Activated CD8-positive, alpha-beta T cell treated with anti-CD3 and anti-CD28 coated beads, Interleukin-2, amount 10 ng/mL, durations not matched to agents 7 days and 5 days (primary cell): ENCODE results near the gene CDHR2. TPM values are rescaled to one million over a fixed set of nuclear protein-coding genes. Genes with fewer than 3 reads are reported as not detected.

Experiments used
- ATAC-seq: fragments of 150-1000 bp; cut with Tn5 transposase; one replicate; pipeline ENCODE4 v1.10.0; 2021; ENCODE audit warnings: moderate library complexity
- CTCF ChIA-PET: fragments of 350-600 bp; sonication (Branson Sonifier 250); formaldehyde crosslinking; loops from one replicate; lab custom pipeline; 2021; ENCODE audit warnings: antibody characterized with exemption; lab: Charles Lee
- POLR2A ChIA-PET: fragments of 350-600 bp; sonication (Branson Sonifier 250); formaldehyde crosslinking; loops from one replicate; lab custom pipeline; 2021; ENCODE audit warnings: antibody characterized with exemption; lab: Charles Lee
- DNase-seq: peaks from one replicate; pipeline ENCODE4 v3.0.0-alpha.2; 2020
- H3K27ac Mint-ChIP-seq: one replicate; pipeline ENCODE4 v1.8.0; 2021; ENCODE audit warnings: mild to moderate bottlenecking, mixed read lengths
- H3K27me3 Mint-ChIP-seq: one replicate; pipeline ENCODE4 v1.8.0; 2021; ENCODE audit warnings: low read depth, mixed read lengths
- H3K36me3 Mint-ChIP-seq: one replicate; pipeline ENCODE4 v1.8.0; 2021; ENCODE audit warnings: low read depth, mixed read lengths
- H3K4me1 Mint-ChIP-seq: one replicate; pipeline ENCODE4 v1.8.0; 2021; ENCODE audit warnings: low read depth, mixed read lengths
- H3K4me3 Mint-ChIP-seq: one replicate; pipeline ENCODE4 v1.8.0; 2021; ENCODE audit warnings: mild to moderate bottlenecking, mixed read lengths
- H3K9me3 Mint-ChIP-seq: one replicate; pipeline ENCODE4 v1.8.0; 2022; ENCODE audit warnings: mixed read lengths; ENCODE audit not compliant: insufficient read depth
- total RNA-seq, 2 experiments: library from RNA; stranded (reverse); gene quantifications; one replicate each; pipeline ENCODE4 v1.2.3, GENCODE V29; 2021

The CDHR2 gene
- total RNA-seq, 2 experiments from 2014 or later, result 2.1 to 2.2 TPM

GRCh38 chr5:176521286-176521685 lies 27.9 kb upstream of the CDHR2 start:
- CTCF ChIA-PET, result no interaction called here

GRCh38 chr5:176521699-176522263 lies 27.4 kb upstream of the CDHR2 start:
- Mint-ChIP-seq H3K27ac (no peak overlapping the region), H3K36me3 (peaks cover 9% of the 10 kb centered on the region), H3K4me3 (no peak overlapping the region), H3K27me3 (peaks cover 6% of the 10 kb centered on the region), H3K9me3 (no peaks in the 10 kb centered on the region), H3K4me1 (peaks cover 6% of the 10 kb centered on the region)
- DNase-seq, result no peak
- no peak for ATAC-seq
- POLR2A ChIA-PET, result interaction anchor here (0.6 kb wide), 1 partner anchor 73 kb away, joined by 4 read pairs; no protein-coding TSS in a partner anchor
- CTCF ChIA-PET, result interaction anchor here (1.7 kb wide), 1 partner anchor 10 kb away, joined by 4 read pairs; no protein-coding TSS in a partner anchor

More at GRCh38 chr5:176521286-176521685, 27.9 kb upstream of the CDHR2 start:
- ATAC-seq, result no peak
- H3K27me3 Mint-ChIP-seq, result peaks cover 6% of the 10 kb centered on the region
- no peak overlapping the region for H3K4me3 Mint-ChIP-seq
- POLR2A ChIA-PET, result interaction anchor here (0.6 kb wide), 1 partner anchor 72 kb away, joined by 4 read pairs; no protein-coding TSS in a partner anchor
- no peak for DNase-seq
- peaks cover 8% of the 10 kb centered on the region for H3K4me1 Mint-ChIP-seq
- H3K36me3 Mint-ChIP-seq, result peaks cover 7% of the 10 kb centered on the region
- H3K9me3 Mint-ChIP-seq, result no peaks in the 10 kb centered on the region
- no peak overlapping the region for H3K27ac Mint-ChIP-seq

DNA sequence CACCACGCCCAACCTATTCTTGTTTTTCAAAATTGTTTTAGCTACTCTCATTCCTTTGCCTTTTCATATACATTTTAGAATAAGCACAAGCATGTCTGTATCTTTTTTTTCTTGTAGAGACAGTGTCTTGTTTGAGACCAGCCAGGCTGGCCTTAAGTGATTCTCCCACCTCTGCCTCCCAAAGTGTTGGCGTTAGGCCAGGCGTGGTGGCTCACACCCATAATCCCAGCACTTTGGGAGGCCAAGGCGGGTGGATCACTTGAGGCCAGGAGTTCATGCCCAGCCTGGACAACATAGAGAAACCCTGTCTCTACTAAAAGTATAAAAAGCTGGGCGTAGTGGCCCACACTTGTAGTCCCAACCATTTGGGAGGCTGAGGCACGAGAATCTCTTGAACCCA lies 25.0 kb upstream of the CDHR2 start:
- Mint-ChIP-seq H3K27ac (no peak overlapping the region), H3K36me3 (peaks cover 27% of the 10 kb centered on the region), H3K9me3 (no peaks in the 10 kb centered on the region), H3K27me3 (peaks cover 2% of the 10 kb centered on the region), H3K4me1 (peaks cover 20% of the 10 kb centered on the region), H3K4me3 (no peak overlapping the region)
- ATAC-seq (no peak), DNase-seq (no peak)
- ChIA-PET POLR2A (interaction anchor here (0.9 to 1.6 kb wide), 3 partner anchors 10 to 12 kb away, joined by 3 to 5 read pairs (median 5); no protein-coding TSS in a partner anchor), CTCF (interaction anchor here (0.7 kb wide), 1 partner anchor 19 kb away, joined by 3 read pairs; no protein-coding TSS in a partner anchor)

DNA sequence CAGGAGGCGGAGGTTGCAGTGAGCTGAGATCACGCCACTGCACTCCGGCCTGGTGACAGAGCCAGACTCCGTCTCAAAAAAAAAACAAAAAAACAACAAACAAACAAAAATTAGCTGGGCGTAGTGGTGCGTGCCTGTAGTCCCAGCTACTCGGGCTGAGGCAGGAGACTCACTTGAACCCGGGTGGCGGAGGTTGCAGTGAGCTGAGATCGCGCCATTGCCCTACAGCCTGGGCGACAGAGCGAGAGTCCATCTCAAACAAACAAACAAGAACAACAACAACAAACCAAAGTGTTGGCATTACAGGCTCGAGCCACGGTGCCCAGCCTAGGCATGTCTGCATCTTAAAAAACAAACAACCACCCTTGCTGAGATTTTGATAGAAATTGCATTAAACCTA lies 24.2 kb upstream of the CDHR2 start:
- Mint-ChIP-seq H3K4me1 (peaks cover 28% of the 10 kb centered on the region), H3K27me3 (peaks cover 2% of the 10 kb centered on the region), H3K9me3 (no peaks in the 10 kb centered on the region), H3K27ac (peak overlapping the region; percentile 25), H3K4me3 (no peak overlapping the region), H3K36me3 (peaks cover 34% of the 10 kb centered on the region)
- ChIA-PET POLR2A (interaction anchor here (1.4 to 1.6 kb wide), 2 partner anchors 11 to 12 kb away, joined by 5 read pairs; partner anchors contain the start of gene RNF44), CTCF (interaction anchor here (0.6 kb wide), 1 partner anchor 8 kb away, joined by 3 read pairs; no protein-coding TSS in a partner anchor)
- no peak for DNase-seq
- no peak for ATAC-seq

DNA sequence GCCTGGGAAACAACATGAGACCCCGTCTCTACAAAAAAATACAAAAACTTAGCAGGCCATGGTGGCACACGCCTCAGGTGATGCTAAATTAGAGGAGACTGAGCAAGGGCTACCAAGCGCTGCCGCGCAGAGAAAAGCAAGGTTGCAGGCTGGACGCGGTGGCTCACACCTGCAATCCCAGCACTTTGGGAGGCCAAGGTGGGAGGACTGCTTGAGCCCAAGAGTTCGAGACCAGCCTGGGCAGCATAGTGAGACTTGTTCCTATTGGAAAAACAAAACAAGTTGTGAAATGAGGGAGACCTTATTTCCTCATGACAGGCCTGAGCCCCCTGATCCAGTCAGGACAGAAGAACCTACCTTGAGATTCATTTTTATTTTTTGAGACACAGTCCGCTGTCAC lies 23.5 kb upstream of the CDHR2 start:
- DNase-seq (no peak), ATAC-seq (no peak)
- H3K9me3 Mint-ChIP-seq, result no peaks in the 10 kb centered on the region
- peaks cover 28% of the 10 kb centered on the region for H3K4me1 Mint-ChIP-seq
- no peak overlapping the region for H3K27ac Mint-ChIP-seq
- no peak overlapping the region for H3K4me3 Mint-ChIP-seq
- ChIA-PET CTCF (no interaction called here), POLR2A (interaction anchor here (1.6 kb wide), 1 partner anchor 11 kb away, joined by 5 read pairs; the partner anchor contains the start of gene RNF44)
- peaks cover 2% of the 10 kb centered on the region for H3K27me3 Mint-ChIP-seq
- peaks cover 37% of the 10 kb centered on the region for H3K36me3 Mint-ChIP-seq

- no peak overlapping the region for H3K27ac Mint-ChIP-seq
- POLR2A ChIA-PET, result interaction anchor here (1.6 kb wide), 1 partner anchor 11 kb away, joined by 5 read pairs; the partner anchor contains the start of gene RNF44
- ATAC-seq, result no peak
- peaks cover 2% of the 10 kb centered on the region for H3K27me3 Mint-ChIP-seq
- peaks cover 32% of the 10 kb centered on the region for H3K4me1 Mint-ChIP-seq
- CTCF ChIA-PET, result no interaction called here
- no peaks in the 10 kb centered on the region for H3K9me3 Mint-ChIP-seq
- H3K4me3 Mint-ChIP-seq, result no peak overlapping the region
- no peak for DNase-seq
- peaks cover 43% of the 10 kb centered on the region for H3K36me3 Mint-ChIP-seq
Measured at GRCh38 chr5:176526462-176526861, 22.7 kb upstream of the CDHR2 start.

DNA sequence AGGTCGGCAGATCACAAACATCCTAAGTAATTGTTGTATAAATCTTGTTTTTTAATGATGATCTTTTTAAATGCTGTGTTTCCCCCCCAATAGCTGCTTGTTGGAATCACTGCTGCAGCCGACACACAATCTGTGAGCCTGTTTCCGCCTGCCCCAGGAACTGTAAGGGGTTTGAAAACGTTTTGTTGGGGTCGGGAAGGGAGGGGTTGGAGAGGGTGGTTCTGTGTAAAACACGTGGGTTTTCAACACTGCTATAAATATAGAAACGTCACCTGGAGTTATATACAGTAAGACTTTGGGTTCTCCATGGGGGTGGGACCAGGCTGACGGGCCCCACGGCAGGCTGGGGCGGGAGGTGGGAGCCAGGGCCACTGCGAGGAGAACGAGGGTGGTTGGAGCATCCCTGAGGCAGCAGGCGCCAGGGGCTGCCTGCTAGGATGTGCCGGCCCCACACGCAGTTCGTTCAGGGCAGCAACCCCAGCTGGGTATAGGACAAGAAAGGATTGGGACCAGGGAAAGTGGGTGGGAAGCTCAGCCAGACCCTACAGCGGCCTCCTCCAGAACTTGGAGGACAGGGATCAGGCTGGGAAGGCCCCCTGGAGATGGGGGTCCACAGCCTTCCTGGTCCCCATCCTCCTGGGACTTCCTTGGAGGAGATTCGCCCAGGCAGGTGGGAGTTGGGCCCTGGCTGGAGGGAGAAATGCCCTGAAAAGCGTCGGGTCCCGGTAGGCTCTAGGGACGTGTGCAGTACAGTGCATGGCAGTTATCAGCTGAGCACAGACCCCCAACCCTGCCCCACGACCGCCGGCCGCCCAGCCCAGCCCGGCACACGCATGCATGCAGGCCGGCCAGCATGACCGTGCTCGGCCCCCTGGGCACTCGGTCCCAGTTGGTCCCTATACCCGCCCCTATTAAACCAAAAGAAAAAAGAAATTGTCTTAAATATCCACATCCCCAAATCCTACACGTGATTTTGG lies 21.6 kb upstream of the CDHR2 start:
- Mint-ChIP-seq H3K27me3 (no peaks in the 10 kb centered on the region), H3K36me3 (peaks cover 49% of the 10 kb centered on the region), H3K4me1 (peaks cover 39% of the 10 kb centered on the region), H3K27ac (peak overlapping the region; percentile 55), H3K4me3 (no peak overlapping the region), H3K9me3 (no peaks in the 10 kb centered on the region)
- CTCF ChIA-PET, result no interaction called here
- POLR2A ChIA-PET, result interaction anchor here (1.2 kb wide), 1 partner anchor 9 kb away, joined by 4 read pairs; the partner anchor contains the start of gene RNF44
- DNase-seq, result no peak
- no peak for ATAC-seq

GRCh38 chr5:176528301-176528700 lies 20.8 kb upstream of the CDHR2 start:
- no peak for DNase-seq
- peak overlapping the region; percentile 55 for H3K27ac Mint-ChIP-seq
- H3K4me1 Mint-ChIP-seq, result peaks cover 45% of the 10 kb centered on the region
- peaks cover 51% of the 10 kb centered on the region for H3K36me3 Mint-ChIP-seq
- POLR2A ChIA-PET, result interaction anchor here (1.2 to 3.9 kb wide), 2 partner anchors 9 to 14 kb away, joined by 4 to 34 read pairs; partner anchors contain the start of gene RNF44
- no peak overlapping the region for H3K4me3 Mint-ChIP-seq
- ATAC-seq, result no peak
- no peaks in the 10 kb centered on the region for H3K9me3 Mint-ChIP-seq
- CTCF ChIA-PET, result no interaction called here
- no peaks in the 10 kb centered on the region for H3K27me3 Mint-ChIP-seq

- CTCF ChIA-PET, result interaction anchor here (0.8 to 2.5 kb wide), 3 partner anchors 10 to 81 kb away, joined by 3 to 10 read pairs (median 9); partner anchors contain the start of gene FAF2
- H3K36me3 Mint-ChIP-seq, result peaks cover 56% of the 10 kb centered on the region
- no peaks in the 10 kb centered on the region for H3K27me3 Mint-ChIP-seq
- DNase-seq (no peak), ATAC-seq (no peak)
- peak overlapping the region; percentile 55 for H3K27ac Mint-ChIP-seq
- H3K4me1 Mint-ChIP-seq, result peaks cover 50% of the 10 kb centered on the region
- POLR2A ChIA-PET, result interaction anchor here (2.2 to 3.9 kb wide), 2 partner anchors 11 to 14 kb away, joined by 7 to 34 read pairs; no protein-coding TSS in a partner anchor
- no peak overlapping the region for H3K4me3 Mint-ChIP-seq
- H3K9me3 Mint-ChIP-seq, result no peaks in the 10 kb centered on the region
Measured at GRCh38 chr5:176528761-176529115, 20.4 kb upstream of the CDHR2 start.

- H3K27ac Mint-ChIP-seq, result peak overlapping the region; percentile 85
- H3K27me3 Mint-ChIP-seq, result no peaks in the 10 kb centered on the region
- ChIA-PET POLR2A (interaction anchor here (0.8 to 3.9 kb wide), 7 partner anchors 9 to 140 kb away, joined by 3 to 34 read pairs (median 4); partner anchors contain the start of genes CLTB and FAF2), CTCF (interaction anchor here (0.8 to 2.5 kb wide), 6 partner anchors 9 to 113 kb away, joined by 3 to 10 read pairs (median 4); partner anchors contain the start of genes CLTB and FAF2)
- H3K36me3 Mint-ChIP-seq, result peaks cover 61% of the 10 kb centered on the region
- H3K9me3 Mint-ChIP-seq, result no peaks in the 10 kb centered on the region
- ATAC-seq (no peak), DNase-seq (no peak)
- peaks cover 55% of the 10 kb centered on the region for H3K4me1 Mint-ChIP-seq
- peak overlapping the region; percentile 79 for H3K4me3 Mint-ChIP-seq
Measured at GRCh38 chr5:176529116-176529740, 19.9 kb upstream of the CDHR2 start.
